GM21737 (cell line): ENCODE data around the gene ITGA2.
A peak's percentile ranks its signal among the peaks of the same experiment; 100 is the strongest.
"Not testable (repeated sequence)": the region's sequence is repeated elsewhere in the genome, so short reads cannot be mapped to it uniquely, and the experiment has no call there.

Source experiments
- ATAC-seq: cut with Tn5 transposase; IDR thresholded peaks from one replicate; pipeline ENCODE4 v1.9.1; 2021; ENCODE audit warnings: mild to moderate bottlenecking, moderate library complexity; ENCODE audit not compliant: unreplicated experiment

The ITGA2 gene

DNA sequence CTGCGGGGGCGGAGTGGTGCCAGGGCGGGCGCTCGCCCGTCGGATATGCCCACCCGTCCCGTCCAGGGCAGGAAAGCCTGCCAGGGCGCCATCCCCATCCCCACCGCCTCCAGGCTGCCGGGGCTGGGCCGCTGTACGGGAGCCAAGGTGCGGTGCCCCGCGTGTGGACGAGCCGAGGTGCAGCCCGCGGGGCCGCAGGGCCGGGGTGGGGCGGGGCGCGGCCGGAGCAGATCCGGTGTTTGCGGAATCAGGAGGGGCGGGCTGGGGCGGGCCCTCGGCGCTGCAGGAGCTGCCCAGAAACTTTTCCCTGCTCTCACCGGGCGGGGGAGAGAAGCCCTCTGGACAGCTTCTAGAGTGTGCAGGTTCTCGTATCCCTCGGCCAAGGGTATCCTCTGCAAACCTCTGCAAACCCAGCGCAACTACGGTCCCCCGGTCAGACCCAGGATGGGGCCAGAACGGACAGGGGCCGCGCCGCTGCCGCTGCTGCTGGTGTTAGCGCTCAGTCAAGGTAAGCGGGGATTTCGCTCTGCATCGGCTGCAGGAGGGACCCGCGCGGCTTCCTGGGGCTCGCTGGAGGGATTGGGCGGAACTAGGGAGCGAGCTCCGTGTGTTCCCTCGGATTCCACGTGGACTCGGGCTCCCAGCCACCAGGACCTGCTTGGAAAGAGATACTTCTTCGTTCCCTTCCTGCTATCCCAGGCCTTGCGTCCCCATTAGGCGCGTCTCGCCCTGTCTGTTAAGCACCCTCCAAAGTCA lies at the start of gene ITGA2:
Gene ITGA2 (plus strand): TSS at position 328 of the 756 bp plus-strand sequence. CDS start 117 bp downstream, at position 445.
- ATAC-seq, result no peak

DNA sequence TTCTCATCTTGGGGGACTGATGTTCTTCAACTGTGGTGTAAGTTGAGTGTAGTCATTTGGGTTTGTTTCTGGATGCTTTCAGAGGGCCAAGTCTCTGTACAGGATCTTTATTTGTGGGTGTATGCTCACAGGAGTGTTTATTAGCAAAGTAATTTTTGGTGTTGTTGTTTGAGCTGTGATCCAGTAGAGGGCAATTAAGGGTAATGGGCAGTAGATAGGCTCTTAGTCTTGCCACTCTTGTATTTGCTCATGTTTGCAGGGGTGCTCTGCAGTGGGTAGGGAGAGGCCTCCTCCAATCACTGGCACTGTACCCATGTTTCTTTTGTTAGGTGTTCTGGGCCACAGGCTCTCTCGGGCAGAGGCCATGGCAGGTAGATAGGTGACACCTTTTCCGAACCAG lies 45.9 kb upstream of the ITGA2 start:
- ATAC-seq, result no peak

DNA sequence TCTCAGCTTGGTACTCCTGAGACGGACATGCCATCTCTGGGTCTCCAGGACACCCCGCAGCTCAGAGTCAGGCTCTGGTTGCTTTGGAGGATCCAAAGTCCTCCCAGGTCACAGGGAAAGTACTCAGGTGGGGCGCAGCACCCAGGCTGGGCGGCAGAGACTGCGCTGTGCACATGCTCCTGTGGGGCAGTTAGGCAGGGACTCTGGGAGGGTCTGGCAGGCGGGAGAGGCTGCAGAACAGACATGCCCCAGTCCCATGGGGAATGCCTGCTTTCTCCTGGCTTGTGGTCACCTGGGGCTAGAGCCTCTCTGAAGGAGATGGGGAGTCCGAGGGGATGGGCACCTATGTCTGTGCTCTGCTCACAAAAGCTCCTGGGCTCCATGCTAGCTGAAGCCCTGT lies 45.3 kb upstream of the ITGA2 start:
- ATAC-seq, result no peak

DNA sequence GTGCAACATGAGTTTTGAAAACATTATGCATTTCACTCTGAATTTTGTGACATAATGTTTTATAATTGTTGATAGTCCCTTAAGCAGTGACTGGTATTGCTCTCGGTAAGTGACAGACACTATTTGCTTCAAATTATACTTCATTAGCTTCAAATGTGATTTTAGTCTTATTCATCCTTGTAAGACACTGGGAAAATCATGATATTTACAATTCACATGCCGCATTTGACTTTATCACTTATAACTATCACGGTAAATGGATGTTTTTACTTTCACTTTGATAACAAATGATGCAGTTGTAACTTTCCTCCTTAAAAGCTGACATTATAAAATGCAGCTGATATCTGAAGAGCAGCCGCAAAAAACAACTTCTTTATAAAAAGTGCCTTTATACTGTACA lies 44.1 kb upstream of the ITGA2 start:
- no peak for ATAC-seq

GRCh38 chr5:52947208-52947607 lies 41.9 kb upstream of the ITGA2 start:
- no peak for ATAC-seq

DNA sequence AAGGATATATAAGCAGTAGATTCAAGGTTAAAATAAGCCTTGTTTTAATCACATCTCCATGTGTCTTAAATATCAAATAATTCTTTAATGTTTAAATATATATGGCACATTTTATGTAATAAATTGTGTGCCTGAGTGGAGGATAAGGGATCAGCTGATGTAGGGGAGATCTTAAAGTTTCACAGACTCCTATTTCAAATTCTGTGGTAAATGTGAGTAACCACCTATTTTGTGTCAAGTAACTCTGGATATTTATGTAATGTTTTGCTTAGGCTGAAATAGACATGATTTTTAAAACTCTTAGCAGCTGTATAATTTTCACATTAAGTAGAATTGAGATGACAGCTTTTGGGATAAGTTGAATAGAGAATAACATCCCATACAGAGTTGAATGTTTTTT lies 41.3 kb upstream of the ITGA2 start:
- ATAC-seq, result no peak

GRCh38 chr5:52948418-52949076 lies 40.6 kb upstream of the ITGA2 start:
- ATAC-seq, result peak; percentile 99

DNA sequence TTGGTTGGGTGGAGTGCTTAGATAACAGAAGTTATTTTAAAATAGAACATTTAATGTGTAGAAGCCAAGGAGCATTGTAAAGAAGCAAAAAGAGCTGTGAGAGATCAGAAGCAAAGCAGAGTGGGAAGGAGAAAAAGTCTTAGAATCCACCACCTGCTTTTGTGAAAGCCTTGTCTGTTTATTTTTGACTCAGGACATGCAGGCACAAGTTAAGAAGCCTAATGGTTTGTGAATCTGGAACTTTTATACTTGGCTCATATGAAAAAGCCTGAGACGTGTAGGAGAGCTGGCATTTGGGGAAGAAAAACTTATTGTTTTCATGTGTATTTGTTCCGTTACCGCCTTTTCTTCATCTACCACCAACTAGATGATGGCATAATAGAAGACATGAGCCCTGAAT lies 38.5 kb upstream of the ITGA2 start:
- ATAC-seq, result no peak

DNA sequence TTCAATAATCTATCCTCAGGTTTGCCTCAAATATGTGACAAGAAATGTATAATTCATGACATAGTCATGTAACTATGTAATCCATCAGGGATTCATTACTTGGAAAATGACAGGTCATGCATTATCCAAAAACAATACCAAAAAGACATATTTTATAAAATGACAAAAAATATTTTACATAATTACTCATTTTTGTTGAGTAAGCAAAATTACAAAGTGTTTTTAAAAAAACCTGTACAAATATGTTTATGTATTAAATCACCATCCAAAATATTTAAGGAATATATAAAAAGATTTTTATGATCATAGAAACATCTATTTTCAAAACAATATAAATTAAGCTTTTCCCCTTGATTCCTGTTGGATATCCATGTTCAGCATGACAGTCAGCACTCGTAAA lies 36.7 kb upstream of the ITGA2 start:
- no peak for ATAC-seq

DNA sequence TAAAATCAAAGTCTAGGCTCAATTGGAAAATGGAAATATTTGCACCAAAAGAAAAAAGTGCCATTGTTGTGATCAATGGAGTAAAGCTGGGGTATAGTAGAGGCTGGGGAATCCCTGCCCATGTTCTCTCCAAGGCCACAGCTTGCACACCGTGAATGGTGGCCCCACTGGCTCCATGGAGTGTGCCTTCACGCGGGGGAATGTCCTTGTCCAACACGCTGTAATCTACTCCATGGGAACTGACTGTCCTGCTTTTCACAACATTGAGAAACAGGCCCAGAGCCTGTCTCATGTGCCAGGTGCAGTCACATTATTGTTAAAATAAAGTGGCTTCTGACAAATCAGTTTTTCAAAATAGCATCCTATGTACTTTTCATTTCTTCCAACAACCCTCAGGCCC lies 33.1 kb upstream of the ITGA2 start:
- no peak for ATAC-seq

GRCh38 chr5:52956915-52957747 lies 32.0 kb upstream of the ITGA2 start:
- ATAC-seq, result no peak

GRCh38 chr5:52961274-52961681 lies 27.9 kb upstream of the ITGA2 start:
- ATAC-seq, result no peak

DNA sequence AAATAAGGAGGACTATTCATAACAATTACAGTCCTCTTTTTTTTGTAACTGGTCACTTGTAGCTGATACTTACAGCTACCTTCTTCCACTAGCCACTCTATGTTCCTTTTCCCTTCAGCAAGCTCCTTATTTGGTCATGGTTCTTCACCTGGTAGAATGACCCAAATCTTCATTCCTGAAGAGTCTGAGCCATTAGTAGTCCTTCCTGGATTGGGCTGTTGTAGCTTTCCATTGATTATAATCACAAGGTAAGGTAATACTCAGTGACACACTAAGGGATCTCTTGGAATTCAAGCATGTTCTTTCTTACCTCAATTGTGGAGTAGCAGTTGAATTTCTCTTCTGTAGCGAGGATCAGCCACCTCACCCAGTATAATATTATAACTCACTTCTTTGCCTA lies 25.5 kb upstream of the ITGA2 start:
- ATAC-seq, result no peak

DNA sequence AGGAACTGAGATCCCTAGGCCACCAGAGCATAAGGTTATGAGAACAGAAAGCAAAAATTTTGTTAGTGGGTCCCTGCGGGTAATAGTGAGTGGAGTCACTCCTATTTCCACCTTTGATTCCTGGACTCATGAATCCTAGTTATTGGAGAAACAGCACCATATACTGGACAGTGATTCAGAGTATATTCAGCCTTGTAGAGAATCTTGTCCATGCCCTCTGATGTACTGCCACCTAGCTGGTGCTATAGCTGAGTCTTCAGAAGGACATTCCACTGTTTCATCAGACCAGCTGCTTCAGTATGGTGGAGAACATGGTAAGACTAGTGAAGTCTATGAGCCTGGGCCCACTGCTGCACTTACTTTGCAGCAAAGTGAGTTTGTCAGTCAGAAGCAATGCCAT lies 25.0 kb upstream of the ITGA2 start:
- ATAC-seq, result no peak

GRCh38 chr5:52976157-52976556 lies 13.0 kb upstream of the ITGA2 start:
- not testable (repeated sequence) for ATAC-seq

DNA sequence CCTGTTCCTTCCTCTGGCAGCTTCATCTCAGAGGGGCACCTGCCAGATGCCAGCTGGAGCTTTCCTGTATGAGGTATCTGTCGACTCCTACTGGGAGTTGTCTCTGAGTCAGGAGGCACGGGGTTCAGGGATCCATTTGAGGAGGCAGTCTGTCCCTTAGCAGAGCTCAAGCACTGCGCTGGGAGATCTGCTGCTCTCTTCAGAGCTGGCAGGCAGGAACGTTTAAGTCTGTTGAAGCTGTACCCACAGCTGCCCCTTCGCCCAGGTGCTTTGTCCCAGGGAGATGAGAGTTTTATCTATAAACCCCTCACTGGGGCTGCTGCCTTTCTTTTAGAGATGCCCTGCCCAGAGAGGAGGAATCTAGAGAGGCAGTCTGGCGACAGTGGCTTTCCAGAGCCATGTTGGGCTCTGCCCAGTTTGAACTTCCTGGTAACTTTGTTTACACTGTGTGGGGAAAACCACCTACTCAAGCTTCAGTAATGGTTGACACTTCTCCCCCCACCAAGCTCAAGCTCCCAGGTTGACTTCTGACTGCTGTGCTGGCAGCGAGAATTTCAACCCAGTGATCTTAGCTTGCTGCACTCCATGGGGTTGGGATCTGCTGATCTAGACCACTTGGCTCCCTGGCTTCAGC lies 11.8 kb upstream of the ITGA2 start:
- no peak for ATAC-seq

DNA sequence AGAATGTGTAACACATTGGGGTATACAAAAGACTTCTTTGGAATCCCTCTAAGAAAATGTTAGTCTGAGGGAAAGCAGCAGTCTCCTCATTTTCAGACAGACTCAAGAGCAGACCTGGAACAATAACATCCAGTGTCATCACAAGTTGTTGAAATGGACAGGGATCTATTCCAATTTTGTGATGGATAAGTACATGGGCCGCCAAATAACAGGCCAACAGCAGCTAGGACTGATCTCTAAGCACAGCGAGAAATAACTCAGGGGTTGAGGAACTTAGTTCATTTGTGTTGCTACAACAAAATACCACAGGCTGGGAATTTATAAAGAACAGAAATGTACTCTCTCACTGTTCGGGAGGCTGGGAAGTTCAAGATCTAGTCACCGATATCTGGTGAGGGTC lies 7.6 kb upstream of the ITGA2 start:
- ATAC-seq, result no peak

- ATAC-seq, result no peak
Measured at GRCh38 chr5:52983731-52984636, 5.2 kb upstream of the ITGA2 start.

GRCh38 chr5:52985306-52985705 lies 3.8 kb upstream of the ITGA2 start:
- no peak for ATAC-seq

GRCh38 chr5:52987711-52988331 lies 1.3 kb upstream of the ITGA2 start:
- ATAC-seq, result no peak
